GM19035 (cell line): Measurements from ENCODE around the gene GPR161.

ENCODE experiments used
- ATAC-seq: cut with Tn5 transposase; IDR thresholded peaks from one replicate; pipeline ENCODE4 v1.9.1; 2021; ENCODE audit not compliant: unreplicated experiment

The GPR161 gene

GRCh38 chr1:168050307-168050706 is 86.4 kb downstream of the GPR161 start:
- ATAC-seq, result no peak

- ATAC-seq, result no peak
These were observed 91.4 kb downstream of the GPR161 start for GRCh38 chr1:168045311-168045710.

- no peak for ATAC-seq
These were observed 94.4 kb downstream of the GPR161 start for GRCh38 chr1:168042362-168042761.

- ATAC-seq, result no peak
These were observed 101.4 kb downstream of the GPR161 start for GRCh38 chr1:168035345-168035744.

- ATAC-seq, result no peak
These were observed 104.7 kb downstream of the GPR161 start for GRCh38 chr1:168032029-168032428.

GRCh38 chr1:168031627-168032026 is 105.1 kb downstream of the GPR161 start:
- ATAC-seq, result no peak

- ATAC-seq, result no peak
These were observed 105.5 kb downstream of the GPR161 start for GRCh38 chr1:168031198-168031597.
